IPS-18a (cell line): ENCODE data around the gene EREG.

Experiments used
- H3K27ac ChIP-seq: one replicate; pipeline ENCODE4 v1.5.1; 2013; ENCODE audit warnings: low read length
- H3K27me3 ChIP-seq: one replicate; pipeline ENCODE4 v1.6.1; 2013; ENCODE audit warnings: mild to moderate bottlenecking, low read length; ENCODE audit not compliant: control insufficient read depth, insufficient read depth
- H3K36me3 ChIP-seq: one replicate; pipeline ENCODE4 v1.6.1; 2013; ENCODE audit warnings: low read depth, low read length; ENCODE audit not compliant: control insufficient read depth
- H3K4me1 ChIP-seq: one replicate; pipeline ENCODE4 v1.6.1; 2013; ENCODE audit warnings: low read depth, low read length; ENCODE audit not compliant: control insufficient read depth
- H3K4me3 ChIP-seq: one replicate; pipeline ENCODE4 v1.5.1; 2013; ENCODE audit warnings: low read length
- H3K9ac ChIP-seq: one replicate; pipeline ENCODE4 v1.6.1; 2013; ENCODE audit warnings: mild to moderate bottlenecking, low read length, moderate library complexity
- H3K9me3 ChIP-seq: one replicate; pipeline ENCODE4 v1.6.1; 2013; ENCODE audit warnings: low read depth, low read length; ENCODE audit not compliant: control insufficient read depth

The EREG gene, protein sequence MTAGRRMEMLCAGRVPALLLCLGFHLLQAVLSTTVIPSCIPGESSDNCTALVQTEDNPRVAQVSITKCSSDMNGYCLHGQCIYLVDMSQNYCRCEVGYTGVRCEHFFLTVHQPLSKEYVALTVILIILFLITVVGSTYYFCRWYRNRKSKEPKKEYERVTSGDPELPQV

DNA sequence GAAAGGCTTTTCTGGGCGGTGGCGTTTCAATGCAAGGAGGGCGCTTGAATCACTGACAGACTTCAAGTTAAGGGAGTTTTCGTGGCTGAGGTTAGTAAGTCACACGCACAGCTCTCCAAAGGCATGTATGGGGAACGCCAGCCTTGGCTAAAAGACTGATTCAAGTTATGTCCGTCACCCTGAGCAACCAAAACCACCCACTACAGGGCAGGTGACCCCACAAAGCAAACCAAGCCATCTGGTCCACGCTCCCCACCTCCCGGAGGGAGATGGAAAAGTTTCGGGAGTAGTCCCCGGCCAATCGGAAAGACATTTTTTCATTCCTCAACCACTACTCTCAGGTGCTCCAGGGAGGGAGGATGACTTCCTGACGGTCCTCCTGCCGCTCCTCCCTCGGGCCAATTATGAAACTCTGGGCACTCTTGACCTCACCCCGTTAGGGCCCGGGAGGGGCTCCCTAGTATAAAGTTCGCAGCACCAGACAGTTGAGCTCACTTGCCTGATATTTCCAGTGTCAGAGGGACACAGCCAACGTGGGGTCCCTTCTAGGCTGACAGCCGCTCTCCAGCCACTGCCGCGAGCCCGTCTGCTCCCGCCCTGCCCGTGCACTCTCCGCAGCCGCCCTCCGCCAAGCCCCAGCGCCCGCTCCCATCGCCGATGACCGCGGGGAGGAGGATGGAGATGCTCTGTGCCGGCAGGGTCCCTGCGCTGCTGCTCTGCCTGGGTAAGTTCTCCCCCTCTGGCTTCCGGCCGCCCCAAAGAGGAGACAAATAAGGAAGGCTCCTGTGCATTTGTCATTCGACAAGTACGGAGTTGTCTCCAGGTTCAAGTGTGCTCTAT, at the start of gene EREG:
EREG (plus strand) TSS at position 494 of the 840 bp plus-strand sequence; CDS start at position 658, 164 bp downstream.
- no peak within 1 kb of the TSS for H3K9ac ChIP-seq
- no peaks in the 10 kb centered on the region for H3K36me3 ChIP-seq
- H3K27me3 ChIP-seq, result peaks cover 34% of the 10 kb centered on the region
- H3K4me3 ChIP-seq, result peak within 1 kb of the TSS; percentile 71
- H3K9me3 ChIP-seq, result no peaks in the 10 kb centered on the region
- H3K4me1 ChIP-seq, result peaks cover 5% of the 10 kb centered on the region
- no peak within 1 kb of the TSS for H3K27ac ChIP-seq

DNA sequence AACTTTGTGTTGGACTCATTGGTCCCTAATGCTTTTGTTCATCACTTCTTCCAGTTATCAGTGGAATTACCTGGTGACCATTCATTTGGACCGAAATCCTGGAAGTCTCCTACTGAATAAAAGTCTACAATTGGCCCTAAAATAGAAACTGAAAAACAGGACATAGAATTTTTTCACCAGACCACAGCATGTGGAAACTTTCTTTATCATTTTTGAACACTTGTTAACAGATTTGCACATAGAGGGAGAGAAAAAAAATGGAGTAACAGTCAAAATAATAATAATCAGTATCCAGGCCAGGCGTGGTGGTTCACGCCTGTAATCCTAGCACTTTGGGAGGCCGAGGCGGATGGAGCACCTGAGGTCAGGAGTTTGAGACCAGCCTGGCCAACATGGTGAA, 49.6 kb upstream of the EREG start:
- Histone ChIP-seq H3K27ac (no peak overlapping the region), H3K36me3 (no peaks in the 10 kb centered on the region), H3K27me3 (no peaks in the 10 kb centered on the region), H3K4me3 (no peak overlapping the region), H3K9me3 (no peaks in the 10 kb centered on the region), H3K4me1 (no peaks in the 10 kb centered on the region), H3K9ac (no peak overlapping the region)

DNA sequence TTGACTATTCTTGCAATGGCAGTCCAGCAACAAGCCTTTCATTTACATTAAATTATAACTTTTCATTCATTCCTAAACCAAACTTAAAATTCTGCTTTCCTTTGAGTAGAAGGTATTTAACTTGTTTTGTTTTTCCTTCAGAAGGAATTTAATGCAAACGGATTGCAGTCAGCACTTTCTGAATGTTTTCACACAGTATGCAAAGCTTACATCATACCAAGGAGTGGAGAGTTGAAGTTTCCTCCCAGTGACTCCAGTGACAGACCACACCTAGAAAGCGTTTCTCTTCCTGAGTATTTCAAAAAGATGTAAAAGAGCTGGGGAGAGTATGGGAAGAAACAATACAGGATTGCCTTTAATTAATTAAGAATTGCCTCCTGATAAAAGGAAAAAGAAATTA, 48.5 kb upstream of the EREG start:
- Histone ChIP-seq H3K4me3 (no peak overlapping the region), H3K27me3 (no peaks in the 10 kb centered on the region), H3K27ac (no peak overlapping the region), H3K9me3 (no peaks in the 10 kb centered on the region), H3K9ac (no peak overlapping the region), H3K36me3 (no peaks in the 10 kb centered on the region), H3K4me1 (peaks cover 6% of the 10 kb centered on the region)

DNA sequence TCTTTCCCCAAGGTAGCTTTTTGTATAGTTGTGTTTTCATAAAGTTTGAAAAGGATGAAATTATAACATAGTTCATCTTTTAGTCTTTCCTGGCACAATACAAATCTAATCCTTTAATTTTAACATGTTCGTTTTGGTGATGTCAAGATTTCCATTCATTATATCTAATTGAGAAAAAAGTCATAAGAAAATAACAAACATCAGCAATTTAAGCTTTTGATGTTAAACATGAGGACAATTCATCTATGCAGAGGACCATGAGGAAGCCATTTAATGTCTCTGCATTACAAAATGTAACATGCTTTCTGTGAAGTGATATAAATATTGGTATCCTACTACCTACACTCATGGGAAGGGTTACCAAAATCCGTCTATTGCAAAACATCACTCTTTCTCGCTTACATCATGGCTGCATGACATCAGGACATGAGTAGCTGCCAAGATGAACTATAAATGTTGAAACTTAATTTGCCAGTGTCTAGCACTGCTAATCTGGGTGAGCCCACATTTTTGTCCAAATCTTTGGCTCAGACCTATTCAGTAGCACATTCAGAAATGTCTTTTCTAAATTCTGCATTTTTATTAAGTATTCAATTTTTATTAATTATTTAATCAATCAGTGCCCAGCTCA, 47.2 kb upstream of the EREG start:
- no peaks in the 10 kb centered on the region for H3K36me3 ChIP-seq
- H3K9ac ChIP-seq, result no peak overlapping the region
- no peak overlapping the region for H3K4me3 ChIP-seq
- H3K27ac ChIP-seq, result no peak overlapping the region
- H3K4me1 ChIP-seq, result peaks cover 6% of the 10 kb centered on the region
- no peaks in the 10 kb centered on the region for H3K9me3 ChIP-seq
- no peaks in the 10 kb centered on the region for H3K27me3 ChIP-seq

DNA sequence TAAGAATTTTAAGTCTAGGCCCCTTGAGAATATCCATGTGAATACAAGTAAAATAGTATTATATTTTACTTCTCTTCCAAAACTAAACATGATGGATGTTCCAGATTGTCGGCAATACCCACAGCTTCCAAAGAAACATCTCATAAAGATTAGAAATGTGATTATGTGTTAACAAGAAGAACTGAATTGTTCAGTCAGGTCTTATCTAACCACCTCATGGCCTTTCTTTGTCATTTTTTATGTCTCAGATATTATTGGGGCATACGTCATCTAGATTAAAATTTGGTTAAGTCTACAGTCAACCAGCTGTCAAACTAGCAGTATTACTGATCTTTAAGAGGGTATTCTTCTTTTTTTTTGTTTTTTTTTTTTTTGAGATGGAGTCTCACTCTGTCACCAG, 46.7 kb upstream of the EREG start:
- H3K4me1 ChIP-seq, result peaks cover 9% of the 10 kb centered on the region
- no peak overlapping the region for H3K27ac ChIP-seq
- no peaks in the 10 kb centered on the region for H3K36me3 ChIP-seq
- H3K4me3 ChIP-seq, result no peak overlapping the region
- no peaks in the 10 kb centered on the region for H3K9me3 ChIP-seq
- no peak overlapping the region for H3K9ac ChIP-seq
- H3K27me3 ChIP-seq, result no peaks in the 10 kb centered on the region

DNA sequence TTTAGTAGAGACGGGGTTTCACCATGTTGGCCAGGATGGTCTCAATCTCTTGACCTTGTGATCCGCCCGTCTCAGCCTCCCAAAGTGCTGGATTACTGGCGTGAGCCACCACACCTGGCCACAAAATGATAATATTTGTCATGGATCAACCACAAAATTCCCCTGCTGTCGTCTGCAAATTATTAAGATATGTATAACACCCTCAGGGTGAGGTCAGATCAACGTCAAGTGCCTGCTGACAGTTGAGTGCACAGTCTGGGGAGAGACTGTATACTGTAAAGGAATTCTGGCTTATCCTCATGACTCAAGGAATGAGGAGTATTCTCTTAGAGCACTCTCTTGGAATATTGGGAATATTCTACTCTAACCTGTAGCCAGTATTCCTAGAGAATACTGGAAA, 45.5 kb upstream of the EREG start:
- H3K9me3 ChIP-seq, result no peaks in the 10 kb centered on the region
- no peak overlapping the region for H3K4me3 ChIP-seq
- H3K27me3 ChIP-seq, result no peaks in the 10 kb centered on the region
- no peak overlapping the region for H3K27ac ChIP-seq
- no peak overlapping the region for H3K9ac ChIP-seq
- no peaks in the 10 kb centered on the region for H3K36me3 ChIP-seq
- peaks cover 18% of the 10 kb centered on the region for H3K4me1 ChIP-seq

DNA sequence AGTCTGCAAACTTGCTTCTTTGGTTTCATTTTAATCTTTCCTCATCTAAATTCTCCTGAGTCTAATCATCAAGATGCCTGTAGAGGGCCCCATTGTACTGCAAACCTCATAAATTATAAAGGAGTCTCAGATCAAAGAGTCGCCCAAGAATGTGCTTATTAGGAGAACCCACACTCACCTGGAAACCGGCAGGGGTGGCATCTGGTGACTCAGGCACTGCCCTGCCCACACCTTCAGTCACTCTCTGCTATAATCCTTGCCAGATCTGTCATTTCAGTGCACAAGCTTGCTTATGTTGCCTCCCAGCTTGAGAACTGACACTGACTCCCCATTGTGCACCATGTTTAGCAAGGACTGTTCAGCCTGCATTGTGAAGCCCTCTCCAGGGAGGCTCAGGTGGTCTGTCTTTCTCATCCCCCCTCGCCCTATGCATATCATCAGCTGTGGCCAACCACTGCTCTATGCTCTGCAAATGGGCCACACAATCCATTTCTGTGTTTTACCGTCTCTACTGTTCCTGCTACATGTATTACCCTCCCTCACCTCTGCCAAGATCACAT, 44.3 kb upstream of the EREG start:
- H3K9me3 ChIP-seq, result no peaks in the 10 kb centered on the region
- H3K36me3 ChIP-seq, result no peaks in the 10 kb centered on the region
- no peak overlapping the region for H3K9ac ChIP-seq
- H3K4me3 ChIP-seq, result peak overlapping the region; percentile 6
- H3K4me1 ChIP-seq, result peaks cover 20% of the 10 kb centered on the region
- no peak overlapping the region for H3K27ac ChIP-seq
- H3K27me3 ChIP-seq, result no peaks in the 10 kb centered on the region

DNA sequence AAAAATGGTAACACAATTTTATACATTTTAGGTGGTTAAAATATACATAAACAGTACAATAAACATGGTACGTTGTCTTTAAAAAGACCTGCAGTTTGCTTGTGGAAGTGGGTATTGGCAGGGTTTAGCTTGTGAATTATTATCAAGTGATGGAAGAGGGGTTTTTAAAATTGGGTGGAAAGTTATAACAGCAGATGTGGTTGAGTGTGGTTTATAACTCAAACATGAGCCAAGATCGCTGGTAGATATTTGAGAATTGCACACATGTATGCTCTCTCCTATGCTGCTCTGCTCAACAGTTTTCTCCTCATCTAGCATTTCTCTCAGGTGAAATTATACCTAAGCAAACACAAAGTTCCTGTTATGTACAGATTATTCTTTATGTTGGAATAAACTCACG, 42.6 kb upstream of the EREG start:
- Histone ChIP-seq H3K27ac (no peak overlapping the region), H3K4me1 (peaks cover 20% of the 10 kb centered on the region), H3K36me3 (no peaks in the 10 kb centered on the region)

DNA sequence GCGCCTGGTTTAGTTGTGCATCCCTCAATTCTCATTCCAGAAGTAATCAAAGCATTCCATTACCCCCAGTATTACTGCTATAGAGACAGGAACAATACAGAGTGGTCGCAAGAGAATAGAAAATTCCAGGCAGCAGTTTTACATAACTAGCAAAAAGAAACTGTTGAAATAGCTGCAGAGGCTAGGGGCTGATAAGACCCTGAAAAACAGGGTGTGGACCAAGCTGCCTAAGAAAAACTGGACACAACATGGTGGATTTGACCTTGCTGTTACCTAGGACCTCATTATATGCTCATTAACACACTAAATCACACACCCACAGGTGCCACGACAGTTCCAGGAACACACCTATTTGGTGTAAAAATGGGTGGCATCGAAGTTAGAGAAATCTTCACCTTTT, 41.3 kb upstream of the EREG start:
- no peaks in the 10 kb centered on the region for H3K9me3 ChIP-seq
- H3K4me3 ChIP-seq, result no peak overlapping the region
- H3K27ac ChIP-seq, result no peak overlapping the region
- no peak overlapping the region for H3K9ac ChIP-seq
- H3K4me1 ChIP-seq, result peaks cover 20% of the 10 kb centered on the region
- H3K36me3 ChIP-seq, result no peaks in the 10 kb centered on the region
- no peaks in the 10 kb centered on the region for H3K27me3 ChIP-seq

More for the DNA sequence above, 42.6 kb upstream of the EREG start:
- Histone ChIP-seq H3K9ac (no peak overlapping the region), H3K9me3 (no peaks in the 10 kb centered on the region), H3K4me3 (no peak overlapping the region), H3K27me3 (no peaks in the 10 kb centered on the region)

DNA sequence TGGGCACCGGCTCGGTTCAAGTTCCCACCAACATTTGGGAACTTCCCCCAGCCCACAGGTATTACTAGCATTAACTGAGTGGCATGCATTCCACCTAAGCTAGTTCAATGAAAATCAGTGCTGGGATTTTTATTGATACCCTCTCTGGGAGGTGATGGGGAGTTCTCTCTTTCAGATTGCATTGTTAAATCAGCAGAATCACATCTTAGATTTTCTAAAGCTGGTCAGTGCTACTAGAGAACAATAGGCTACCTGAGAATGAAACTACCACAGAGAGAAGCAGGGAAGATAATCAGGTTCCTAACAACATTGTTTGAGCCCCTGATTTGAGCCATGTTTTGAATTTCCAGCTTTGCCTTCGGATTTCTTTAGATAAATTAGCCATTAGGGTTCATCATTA, 40.7 kb upstream of the EREG start:
- Histone ChIP-seq H3K27ac (no peak overlapping the region), H3K27me3 (no peaks in the 10 kb centered on the region), H3K9ac (no peak overlapping the region), H3K9me3 (no peaks in the 10 kb centered on the region), H3K4me1 (peaks cover 20% of the 10 kb centered on the region), H3K4me3 (no peak overlapping the region), H3K36me3 (no peaks in the 10 kb centered on the region)

DNA sequence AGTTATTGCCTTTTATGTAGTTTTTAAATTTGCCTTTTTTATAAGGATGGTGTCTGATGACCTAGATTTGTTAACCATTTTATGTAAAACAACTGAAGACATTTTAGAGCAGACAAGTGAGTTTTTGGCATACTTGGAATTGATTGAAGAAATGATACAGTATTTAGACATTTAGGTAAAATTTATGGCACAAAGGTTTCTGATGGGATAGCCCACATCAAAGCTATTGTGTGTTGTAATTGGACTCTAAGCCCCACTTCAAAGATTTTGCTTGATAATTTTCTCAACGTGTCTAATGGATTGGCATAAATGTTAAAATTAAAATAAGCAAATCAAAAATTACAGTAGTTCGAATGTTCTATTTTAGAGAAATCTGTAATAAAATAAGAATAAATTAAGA, 39.1 kb upstream of the EREG start:
- Histone ChIP-seq H3K36me3 (no peaks in the 10 kb centered on the region), H3K27ac (no peak overlapping the region), H3K27me3 (no peaks in the 10 kb centered on the region), H3K4me1 (peaks cover 16% of the 10 kb centered on the region), H3K4me3 (no peak overlapping the region), H3K9ac (no peak overlapping the region), H3K9me3 (no peaks in the 10 kb centered on the region)
